HK-2 (cell line): ENCODE measurements around the gene SSBP3.

Source experiments
- DNase-seq: peaks from one replicate; pipeline ENCODE4 v3.0.0-alpha.2; 2018; ENCODE audit not compliant: unreplicated experiment

Gene SSBP3

DNA sequence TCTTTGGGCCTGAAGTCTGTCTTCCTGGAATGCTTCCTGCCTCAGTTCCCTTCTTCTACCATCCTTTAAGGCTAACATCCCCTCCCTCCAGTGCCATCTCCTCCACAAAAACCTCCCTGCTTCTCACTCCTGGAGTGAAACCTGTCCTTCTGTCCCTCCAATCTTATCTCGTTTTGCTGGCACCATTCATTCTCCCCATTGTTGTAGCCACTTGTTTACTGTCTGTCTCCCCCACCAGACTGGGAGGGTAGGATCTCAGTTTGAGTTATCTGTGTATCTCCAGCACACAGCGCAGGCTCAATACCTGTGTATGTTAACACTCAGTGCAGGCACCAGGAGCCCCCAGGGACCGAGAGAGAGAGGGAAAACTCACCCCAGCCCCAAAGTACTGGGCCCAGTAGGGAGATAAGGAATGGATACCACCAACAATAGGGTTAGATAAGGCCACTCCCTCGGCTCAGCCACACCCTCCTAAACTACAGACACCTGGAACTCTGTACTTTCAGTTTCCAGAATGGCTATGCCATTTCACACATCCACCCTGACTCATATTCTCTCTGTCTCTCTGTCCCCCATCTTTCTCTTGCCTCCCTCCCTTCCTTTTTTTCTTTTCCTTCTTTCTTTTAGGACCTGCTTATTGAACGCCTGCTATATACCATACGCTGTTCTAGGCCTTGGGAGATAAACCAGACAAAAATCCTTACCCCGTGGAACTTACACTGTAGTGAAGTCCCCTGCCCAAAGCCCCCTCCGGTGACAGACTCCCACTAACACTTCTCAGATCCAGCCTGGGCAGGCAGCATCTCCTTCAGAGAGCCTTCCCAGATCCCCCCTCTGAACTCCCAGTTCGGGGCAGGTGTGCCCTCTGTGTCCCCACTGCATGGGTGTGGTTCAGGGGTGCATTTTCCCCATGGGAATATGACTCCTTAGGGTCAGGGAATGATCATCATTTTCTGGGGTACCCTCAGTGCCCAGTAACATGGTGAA is 3.3 kb upstream of the SSBP3 start:
- DNase-seq, result no peak

DNA sequence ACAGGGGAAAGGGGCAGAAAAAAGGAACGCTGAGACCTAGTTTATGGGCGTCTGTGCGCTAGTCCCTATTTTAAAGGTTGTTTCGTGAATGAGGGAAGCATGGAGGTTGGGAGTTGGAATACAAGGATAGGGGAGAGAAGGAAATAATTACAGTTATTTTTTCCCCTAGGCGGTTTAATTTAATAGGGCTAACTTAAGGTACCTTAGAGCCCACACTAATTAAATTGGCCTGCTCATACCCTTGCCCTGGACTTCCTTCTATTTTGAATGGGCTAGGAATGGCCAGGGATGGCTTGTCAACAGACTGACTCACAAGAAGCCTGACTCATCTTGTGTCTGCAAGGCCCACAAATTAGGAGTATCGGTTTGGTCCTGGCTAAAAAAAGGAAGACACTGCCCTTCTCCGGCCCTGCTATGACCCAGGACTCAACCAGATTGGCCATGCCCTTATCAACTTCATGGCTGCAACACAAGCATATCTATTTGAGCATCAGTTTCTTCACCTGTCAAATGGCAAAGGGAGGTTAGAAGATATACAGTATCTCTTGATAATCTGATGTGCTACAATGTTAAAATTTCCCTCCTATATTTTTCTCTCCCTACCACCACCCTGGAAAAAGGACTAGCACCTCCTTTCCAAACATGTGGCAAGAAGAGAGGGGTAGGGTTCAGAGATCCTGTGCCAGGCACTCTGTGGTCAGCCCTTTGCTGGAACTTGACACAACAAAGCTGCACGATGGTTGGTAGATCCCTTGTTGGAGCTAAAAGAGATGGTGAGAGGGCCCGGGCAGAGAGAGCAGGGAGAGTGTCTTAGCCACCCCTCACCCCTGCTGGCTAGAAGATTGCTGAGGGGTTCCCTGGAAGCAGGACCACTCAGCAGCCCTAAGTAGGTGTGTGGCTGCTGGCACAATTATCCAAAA is 2.2 kb upstream of the SSBP3 start:
- DNase-seq, result peak; percentile 30

DNA sequence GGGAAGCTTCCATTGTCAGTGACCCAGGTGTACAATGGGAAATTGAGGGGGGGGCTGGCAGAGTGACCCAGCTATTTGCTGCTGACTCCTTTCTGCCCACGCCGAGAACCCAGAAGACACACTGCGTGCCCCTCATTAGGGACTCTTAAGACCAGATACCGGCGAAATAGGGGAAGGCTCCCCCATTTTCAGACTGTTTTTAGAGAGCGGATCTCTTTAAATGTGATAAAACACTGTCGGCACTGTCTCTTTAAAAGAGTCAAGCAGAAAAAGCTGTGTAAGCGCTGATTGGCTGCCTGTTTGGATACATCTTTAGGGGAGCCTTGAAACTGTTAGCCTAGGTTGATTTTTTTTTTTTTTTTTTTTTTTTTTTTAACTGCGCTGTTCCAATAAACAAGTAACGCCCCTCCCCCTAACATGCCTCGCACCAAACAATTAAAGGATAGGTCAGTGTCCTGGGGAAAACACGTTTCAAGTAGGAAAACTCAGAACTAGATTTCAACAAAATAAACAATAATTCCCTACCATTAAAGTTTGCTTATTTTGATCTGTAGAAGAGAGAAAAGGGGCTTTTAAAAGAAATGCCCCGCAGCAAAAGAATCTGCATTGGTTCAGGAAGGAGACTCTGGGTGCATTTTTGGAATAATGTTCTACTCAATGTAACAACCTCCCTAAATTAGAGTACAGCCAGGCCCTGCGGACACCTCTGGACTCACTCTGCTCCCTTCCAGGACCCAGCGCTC is 1.4 kb upstream of the SSBP3 start:
- DNase-seq, result peak; percentile 38

DNA sequence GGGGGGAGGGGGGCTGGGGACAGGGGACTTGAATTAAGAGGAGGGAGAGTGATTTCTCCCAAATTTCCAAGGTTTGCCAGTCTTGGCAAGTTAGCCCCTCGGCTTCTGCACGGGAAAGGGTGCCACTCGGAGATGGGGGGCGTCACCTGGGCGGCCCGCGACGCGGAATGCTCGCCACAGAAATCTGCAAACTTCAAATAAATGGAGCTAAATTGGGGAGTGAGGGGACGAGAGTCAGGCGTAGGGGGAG is 885 bp upstream of the SSBP3 start:
- no peak for DNase-seq

DNA sequence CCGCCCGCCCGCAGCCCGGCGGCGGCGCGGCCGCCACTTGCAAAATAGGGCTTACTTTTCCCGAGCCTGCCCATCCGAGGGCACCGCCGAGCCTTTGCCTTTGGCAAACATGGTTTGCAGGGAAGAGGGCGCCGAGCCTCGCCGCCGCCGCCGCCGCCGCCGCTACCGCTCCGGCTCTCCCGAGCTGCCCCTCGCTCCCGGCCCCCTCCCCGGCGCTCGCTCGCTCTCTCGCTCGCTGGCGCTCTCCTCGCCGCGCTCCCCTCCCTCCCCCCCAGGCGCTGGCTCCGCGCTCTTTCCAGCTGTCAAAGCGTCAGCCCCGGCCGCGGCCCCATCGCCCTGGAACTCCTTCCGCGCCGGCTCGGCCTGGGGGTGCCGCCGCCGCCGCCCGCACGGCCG is 298 bp downstream of the SSBP3 start:
- no peak for DNase-seq

DNA sequence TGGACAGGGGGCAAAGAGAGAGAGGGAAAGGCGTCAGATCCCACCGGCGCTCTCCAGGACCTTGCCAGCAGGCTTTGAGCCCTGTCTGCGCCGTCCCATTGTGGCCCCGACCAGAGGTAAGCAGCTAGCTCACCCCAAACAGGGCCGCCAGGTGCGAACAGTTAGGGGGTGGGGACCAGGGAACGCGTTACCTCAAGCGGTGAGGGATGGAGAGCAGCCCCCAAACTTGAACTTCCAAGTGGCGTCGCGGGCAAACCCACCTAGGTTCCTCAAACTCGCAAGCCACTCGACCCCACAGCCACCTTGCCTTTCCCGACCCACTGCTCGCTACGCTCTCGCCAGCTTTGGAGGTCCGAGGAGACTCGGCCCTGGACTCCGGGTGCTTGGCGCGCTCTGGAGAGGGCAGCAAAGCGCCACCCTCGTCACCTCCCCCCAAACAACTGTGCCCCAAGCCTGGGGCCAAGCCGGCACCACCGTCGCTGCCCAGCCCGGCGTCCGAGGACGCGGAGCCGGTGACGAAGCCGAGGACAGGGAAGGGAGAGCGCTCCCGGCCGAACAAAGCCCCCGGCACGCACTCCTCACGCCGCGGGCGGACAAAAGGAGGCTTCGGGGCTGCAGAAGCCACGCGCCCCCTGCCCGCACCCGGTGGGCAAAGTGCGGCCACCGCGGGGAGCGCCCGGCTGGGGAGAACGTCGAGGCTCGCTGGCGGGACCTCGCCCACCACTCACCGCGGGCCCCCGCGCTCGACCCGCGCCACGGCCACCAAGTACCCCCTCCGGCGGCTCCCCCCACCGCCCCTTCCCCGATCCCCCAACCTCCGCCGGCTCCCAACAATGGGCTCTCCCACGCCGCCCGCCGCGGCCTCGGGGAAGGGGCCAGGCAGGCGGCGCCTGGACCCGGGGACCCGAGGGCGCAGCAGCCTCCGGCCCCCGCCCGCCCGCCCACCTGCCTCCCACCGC is 976 bp downstream of the SSBP3 start:
- DNase-seq, result peak; percentile 31

DNA sequence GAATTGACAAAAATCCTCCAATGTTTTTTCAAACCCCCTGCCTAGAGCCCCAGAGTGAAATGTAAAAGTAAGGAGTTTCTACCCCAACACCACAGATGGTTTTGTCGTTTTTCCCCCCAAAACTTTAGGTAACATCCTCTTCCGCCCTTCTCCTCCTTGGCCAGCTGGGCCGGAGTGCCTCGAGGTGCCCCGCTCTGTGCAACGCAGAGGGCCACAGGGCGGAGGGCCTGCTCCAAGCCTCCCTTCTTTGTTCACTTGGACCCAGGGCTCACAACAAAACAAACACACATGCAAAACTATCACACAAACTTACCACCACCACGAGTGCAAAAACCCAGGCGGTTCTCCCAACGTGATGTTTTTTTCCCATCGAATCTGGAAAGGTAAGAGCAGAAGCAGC is 1.9 kb downstream of the SSBP3 start:
- DNase-seq, result no peak

DNA sequence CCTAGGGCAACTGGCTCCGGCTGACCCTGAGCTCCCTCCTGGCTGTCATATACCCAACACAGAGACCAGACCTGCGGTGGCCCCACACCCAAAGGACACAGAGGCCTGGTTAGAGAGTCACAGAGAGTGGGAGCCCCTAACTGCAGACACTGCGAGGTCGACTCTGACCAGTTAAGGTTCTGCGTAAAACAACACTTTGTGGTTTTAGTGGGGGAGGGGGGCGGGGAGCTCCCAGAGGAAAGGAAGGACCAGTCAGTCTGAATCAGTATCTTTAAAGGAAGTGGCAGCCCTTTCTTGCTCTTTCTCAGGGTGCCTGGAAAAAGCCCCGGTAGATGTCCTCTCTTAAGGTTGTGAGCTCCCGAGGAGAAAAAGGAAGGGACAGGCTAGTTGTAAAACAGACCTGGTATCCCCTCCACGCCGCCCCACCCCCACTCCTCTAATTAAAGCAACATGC is 2.4 kb downstream of the SSBP3 start:
- DNase-seq, result peak; percentile 73

DNA sequence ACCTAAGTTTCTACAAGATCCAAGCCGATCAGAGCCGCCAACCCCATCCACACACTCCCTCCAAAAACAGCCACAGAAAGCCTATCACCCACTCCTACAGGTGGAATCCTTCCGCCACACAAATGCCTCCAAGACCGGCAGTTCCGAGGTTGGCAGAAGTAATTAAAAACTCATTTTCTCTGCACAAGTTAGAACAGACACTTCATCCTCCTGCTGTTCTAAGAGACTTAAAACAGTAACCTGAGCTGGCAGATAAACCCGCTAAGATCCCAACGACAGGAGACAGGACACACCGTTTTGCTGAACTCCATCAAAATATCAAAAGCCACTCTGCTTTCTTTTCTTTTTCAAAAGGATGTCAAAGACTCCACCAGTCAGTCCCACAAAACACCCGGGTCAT is 2.8 kb downstream of the SSBP3 start:
- peak; percentile 9 for DNase-seq

DNA sequence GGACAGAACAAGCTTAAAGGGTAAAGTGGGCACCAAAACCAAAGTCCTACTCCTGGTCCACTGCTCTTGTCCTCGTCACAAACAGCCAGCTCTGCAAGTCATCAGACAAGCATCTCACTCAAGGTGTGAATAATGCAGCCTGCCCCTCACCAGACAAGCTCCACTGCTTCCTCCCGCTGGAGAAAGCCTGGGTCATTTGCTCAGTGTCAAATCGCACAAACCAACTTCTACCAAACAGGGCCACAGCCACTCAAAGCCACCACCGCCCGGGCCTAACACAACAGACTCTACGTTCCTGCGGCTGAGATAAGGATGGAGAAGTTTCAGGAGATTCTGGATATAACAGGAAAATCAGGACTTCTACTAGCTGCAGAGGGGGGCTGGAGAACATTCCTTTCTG is 3.3 kb downstream of the SSBP3 start:
- DNase-seq, result peak; percentile 69

DNA sequence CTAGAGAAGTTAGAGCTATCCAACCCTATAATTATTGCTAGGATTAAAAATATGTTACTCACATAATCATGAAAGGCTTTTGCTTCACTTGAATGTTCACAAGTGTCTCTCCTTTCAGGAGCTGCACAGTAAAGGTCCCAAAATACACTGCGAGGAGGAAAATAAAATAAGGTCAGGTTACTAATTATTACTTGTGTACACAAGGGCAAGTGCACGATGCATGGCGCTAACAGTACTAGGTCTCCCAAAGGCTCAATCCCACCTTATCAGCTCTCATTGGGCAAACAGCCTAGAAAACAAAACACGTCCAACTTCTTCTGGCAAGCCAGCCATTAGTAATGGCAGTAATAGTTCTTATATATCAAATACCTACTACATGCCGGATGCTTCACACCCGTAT is 4.4 kb downstream of the SSBP3 start:
- DNase-seq, result no peak

DNA sequence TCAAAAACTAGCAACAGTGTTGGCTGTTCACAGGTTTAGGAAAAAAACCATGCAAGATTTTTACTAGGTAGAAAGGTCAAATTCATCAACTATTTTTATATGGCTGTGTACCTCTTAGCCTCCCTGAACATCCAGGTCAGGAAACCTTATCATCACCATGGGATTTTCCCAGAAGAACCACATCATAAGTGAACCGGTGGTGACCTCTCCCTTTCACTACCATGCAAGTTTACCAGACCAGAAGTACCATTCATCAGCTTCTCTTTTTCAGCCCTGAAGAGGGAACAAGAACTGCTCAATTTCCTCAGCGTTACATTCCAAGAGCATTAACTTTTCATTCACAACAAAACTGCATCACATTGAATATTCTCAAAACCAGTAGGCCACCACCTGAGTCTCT is 5.9 kb downstream of the SSBP3 start:
- DNase-seq, result no peak

DNA sequence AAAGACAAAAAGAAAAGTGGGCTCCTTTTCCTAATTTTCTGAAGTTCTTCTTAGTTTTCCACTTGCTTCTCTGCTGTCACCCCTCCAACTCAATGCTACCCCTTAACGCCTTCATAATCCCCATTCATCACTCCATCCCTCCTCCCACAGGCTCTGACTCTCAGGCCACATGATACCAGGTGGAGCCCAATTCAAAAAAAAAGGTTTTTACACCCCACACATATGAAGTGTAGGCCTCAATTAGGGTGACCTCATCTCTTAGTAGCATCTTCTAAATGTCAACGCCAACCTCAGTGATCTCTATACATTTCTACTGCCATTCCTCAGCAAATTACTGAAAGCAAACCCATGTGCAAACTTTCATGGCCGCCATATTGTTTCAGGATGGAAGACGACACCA is 6.4 kb downstream of the SSBP3 start:
- no peak for DNase-seq

DNA sequence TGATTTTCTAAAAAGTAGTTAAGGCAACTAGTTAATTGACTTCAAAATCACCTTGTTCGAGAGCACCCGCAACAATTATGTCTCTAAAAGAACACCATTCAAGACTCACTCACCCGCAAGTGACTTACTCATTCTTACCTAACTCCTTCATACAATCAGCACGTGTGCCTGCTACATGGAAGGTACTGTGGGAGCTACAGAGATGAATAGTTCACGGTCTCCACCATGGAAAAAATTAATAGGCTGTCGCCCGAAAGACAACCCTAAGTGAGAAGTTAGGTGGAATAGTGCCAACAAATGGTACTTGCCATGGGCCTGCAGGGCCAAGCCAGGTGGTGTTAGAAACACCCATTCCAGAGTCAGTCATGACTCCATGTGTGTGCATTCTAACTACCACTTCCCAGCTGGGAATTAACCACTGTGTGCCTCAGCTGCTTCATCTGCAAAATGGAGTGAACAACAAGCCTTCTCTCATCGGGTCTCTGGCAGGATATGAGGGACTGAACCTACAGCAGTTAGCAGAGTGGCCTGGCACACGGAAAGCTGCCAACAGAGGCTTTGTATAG is 7.1 kb downstream of the SSBP3 start:
- DNase-seq, result no peak

DNA sequence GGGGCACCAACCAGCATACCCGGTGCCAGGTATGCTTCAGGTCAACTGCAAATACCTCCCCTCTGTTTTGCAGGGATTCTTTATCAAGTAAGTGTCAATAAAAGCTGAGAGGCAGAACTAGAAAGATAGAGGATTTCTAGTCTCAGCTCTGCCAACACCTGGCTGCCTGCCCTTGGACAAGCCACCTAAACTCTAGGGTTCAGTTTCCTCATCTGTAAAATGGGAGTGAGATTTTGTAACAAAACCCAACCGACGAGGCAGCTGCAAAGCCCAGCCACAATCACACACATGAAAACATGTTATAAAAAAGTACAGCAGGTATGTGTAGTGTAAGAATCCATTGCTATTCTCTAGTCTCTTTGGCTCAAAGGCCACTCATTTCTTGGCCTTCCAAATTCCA is 8.2 kb downstream of the SSBP3 start:
- no peak for DNase-seq

DNA sequence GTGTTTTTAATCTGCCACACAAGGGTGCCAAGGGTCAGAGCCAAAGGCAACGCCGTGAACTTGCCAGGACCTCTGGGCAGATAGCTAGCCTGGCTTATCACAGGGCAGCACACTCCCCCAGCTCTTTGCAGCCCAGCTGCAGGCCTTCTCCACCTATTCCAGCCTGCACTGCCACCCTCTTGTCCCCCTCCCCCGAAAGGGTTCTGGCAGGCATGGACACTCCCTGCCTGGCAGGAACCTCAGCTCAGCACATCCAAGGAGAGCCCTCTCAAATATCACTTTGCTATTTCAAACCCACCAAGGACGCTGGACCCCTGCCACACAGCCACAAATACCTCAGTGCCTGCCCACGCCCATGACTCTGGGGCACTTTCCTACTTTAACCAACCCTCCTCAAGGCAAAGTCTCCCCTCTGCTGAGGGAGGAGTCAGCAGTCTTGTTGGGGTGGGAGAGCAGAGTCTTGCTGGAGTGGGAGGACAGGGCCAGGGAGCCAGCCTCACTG is 9.1 kb downstream of the SSBP3 start:
- no peak for DNase-seq

DNA sequence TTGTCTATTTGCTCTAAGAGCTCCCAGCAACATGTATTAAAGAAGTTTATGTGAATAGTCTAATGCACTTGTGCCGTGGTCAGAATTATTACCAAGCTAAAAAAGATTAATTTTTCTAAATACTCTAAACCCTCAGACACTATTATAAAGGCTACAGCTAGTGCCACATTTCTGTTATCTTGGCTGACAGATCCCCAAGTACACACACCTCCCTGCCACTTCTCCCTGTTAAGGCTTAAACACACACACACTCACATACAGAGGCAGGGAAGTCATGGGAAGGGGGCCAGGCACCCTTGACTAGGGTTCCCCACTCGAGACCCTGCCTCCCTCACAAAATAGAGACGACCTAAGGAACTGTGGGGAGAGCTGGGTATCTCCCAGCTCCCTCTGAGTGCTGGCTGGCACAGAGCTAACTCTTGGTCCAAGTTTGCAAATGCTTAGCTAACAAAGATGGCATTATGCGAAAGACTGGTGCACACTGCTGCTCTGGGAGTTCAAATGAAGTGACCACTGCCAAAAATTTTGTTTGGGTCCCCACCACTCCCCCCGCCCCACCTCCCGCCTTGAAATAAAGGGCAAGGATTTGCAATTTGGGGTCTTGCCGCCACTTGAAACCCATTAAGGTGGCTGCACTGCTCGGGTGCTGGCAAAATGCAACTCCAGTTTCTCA is 9.8 kb downstream of the SSBP3 start:
- no peak for DNase-seq

DNA sequence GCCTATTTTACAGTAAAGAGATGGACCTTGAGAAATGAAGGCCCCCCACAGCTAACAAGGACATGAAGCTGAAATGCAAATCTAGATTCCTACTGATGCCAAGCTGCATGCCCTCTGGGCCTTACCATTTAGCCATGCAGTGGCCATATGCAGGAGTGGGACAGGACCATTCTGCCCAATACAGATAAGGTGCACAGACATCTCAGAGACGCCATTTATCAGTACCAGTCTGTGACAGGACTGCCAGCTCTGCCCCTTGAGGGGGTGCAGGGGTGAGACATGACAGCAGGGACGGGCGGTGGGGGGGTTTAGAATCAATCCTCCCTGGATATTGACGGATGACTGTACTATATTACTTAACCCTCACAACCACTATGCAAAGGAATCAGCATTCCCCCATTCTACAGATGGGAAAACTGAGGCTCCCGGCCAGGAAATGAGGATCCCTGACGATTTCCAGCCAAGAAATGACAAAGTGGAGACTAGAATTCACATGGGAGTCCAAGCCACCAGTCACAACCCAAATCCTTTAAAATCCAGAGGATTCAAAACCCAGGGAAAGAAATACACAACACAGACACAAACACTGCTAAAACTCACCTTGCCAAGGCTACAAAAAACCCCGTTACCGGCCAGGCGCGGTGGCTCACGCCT is 10.8 kb downstream of the SSBP3 start:
- DNase-seq, result no peak

DNA sequence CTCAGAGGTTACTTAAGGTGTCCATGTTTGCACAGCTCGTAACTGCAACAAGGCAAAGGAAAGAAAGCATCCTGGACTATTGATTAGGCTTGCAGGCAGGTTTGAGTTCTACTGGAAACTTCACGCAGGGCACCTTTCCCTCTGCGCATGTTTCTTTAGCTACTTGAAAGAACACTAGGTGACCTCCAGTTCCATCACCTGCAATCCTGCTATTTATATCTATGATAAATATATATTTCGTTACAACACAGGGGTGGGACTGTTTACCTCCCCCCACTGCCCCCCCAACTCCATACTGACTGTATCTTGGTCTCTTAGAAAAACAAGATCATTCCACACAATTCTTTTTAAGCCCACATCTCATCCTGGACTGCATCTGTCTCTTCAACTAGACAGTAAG is 12.1 kb downstream of the SSBP3 start:
- DNase-seq, result no peak
